Lower leg skin (tissue), 3 donors: Measurements from ENCODE around the gene MMD.

Source experiments
- CTCF ChIP-seq, 3 donors: fragments of 450-650 bp; IDR thresholded peaks; one replicate each; pipeline ENCODE4 v1.5.1; 2016; ENCODE audit warnings: antibody characterized with exemption in 3 of 3, mild to moderate bottlenecking in 3 of 3, moderate library complexity in 2 of 3
- POLR2A ChIP-seq, 2 donors: fragments of 450-650 bp; IDR thresholded peaks; one replicate each; pipeline ENCODE4 v1.6.1; 2016 to 2017; ENCODE audit warnings: antibody characterized with exemption in 2 of 2, mild to moderate bottlenecking in 1 of 2, moderate library complexity in 1 of 2

GRCh38 chr17:55437159-55437605 is 15.5 kb upstream of the MMD start:
- TF ChIP-seq POLR2A (IDR thresholded peaks at IDR 0.05) (no peak), CTCF (IDR thresholded peaks at IDR 0.05) (no peak)
